Measurements from ENCODE around the gene SRGAP3.

The SRGAP3 gene

DNA sequence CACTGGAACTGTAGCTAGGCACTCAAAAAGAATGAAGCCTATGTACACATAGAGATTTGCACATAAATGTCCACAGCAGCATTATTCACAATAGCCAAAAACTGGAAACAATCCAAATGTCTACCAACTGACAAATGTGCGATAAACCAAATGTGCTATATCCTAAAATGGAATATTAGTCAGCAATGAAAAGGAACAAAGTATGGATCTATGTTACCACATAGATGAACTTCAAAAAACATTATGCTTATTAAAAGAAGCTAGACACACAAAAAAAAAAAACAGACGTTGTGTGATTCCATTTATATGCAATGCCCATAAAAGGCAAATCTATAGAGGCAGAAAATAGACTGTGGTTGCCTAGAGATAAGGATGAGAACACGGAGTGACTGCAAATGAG lies 39.7 kb downstream of the SRGAP3 start:
- H3K4me3 ChIP-seq (ENCODE audit: control insufficient read depth in 1 of 7, extremely low read depth in 1 of 7, insufficient read depth in 4 of 7, low read depth in 2 of 7, low read length in 6 of 7): no peak overlapping the region
- DNase-seq: no peak
- peaks cover 0 to 11% (median 0%) of the 10 kb centered on the region in 4 experiments for H3K4me1 ChIP-seq (ENCODE audit: control extremely low read depth in 1 of 4, control insufficient read depth in 4 of 4, insufficient read depth in 4 of 4, low read length in 3 of 4)
- ChIA-PET POLR2A (no interaction called here), CTCF (no interaction called here)
- no peaks in the 10 kb centered on the region for H3K9me3 ChIP-seq (ENCODE audit: control extremely low read depth in 1 of 5, control insufficient read depth in 4 of 5, insufficient read depth in 2 of 5, low read depth in 1 of 5, low read length in 4 of 5)
- no peaks in the 10 kb centered on the region for H3K36me3 ChIP-seq (ENCODE audit: control insufficient read depth in 4 of 4, insufficient read depth in 4 of 4, low read length in 3 of 4)
- WGBS (ENCODE audit: insufficient coverage): no CpG with 5 or more reads among the region's 3 CpGs
- H3K27ac ChIP-seq (ENCODE audit: insufficient read depth in 1 of 2, low read depth in 1 of 2, low read length in 2 of 2, poor library complexity in 1 of 2, severe bottlenecking in 2 of 2): no peak overlapping the region
- no peaks in the 10 kb centered on the region for H3K27me3 ChIP-seq (replicated peaks in 2 of 5; ENCODE audit: control insufficient read depth in 4 of 5, insufficient read depth in 5 of 5, low read length in 4 of 5)

DNA sequence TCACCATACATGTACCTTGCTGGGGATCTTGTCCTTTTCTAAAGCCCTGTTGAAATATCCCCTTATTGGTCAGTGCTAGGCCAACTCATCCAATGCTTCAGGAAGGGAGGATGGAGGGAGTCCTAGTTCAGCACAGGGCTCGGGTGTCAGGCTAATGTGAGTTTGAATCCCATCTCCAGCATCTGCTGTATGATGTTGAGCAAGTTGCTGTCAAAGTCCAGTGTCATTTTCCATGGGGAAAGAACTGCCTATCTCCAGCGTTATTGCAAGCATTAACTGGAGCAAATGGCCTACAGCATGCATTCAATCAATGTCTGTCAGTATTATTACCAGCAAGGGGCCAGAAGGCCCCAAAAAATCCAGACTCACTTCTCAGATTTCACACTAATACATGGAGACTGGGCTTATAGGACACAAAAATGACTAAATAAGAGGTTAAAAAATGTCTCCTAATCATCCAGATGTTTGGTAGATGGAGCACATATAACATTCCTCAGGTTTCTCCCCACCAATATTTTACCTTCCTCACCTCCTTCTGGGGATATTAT lies 40.8 kb downstream of the SRGAP3 start:
- CTCF ChIA-PET: no interaction called here
- POLR2A ChIA-PET: no interaction called here
- Histone ChIP-seq H3K9me3 (ENCODE audit: control extremely low read depth in 1 of 5, control insufficient read depth in 4 of 5, insufficient read depth in 2 of 5, low read depth in 1 of 5, low read length in 4 of 5) (no peaks in the 10 kb centered on the region), H3K27me3 (replicated peaks in 2 of 5; ENCODE audit: control insufficient read depth in 4 of 5, insufficient read depth in 5 of 5, low read length in 4 of 5) (no peaks in the 10 kb centered on the region), H3K27ac (ENCODE audit: insufficient read depth in 1 of 2, low read depth in 1 of 2, low read length in 2 of 2, poor library complexity in 1 of 2, severe bottlenecking in 2 of 2) (no peak overlapping the region), H3K4me1 (ENCODE audit: control extremely low read depth in 1 of 4, control insufficient read depth in 4 of 4, insufficient read depth in 4 of 4, low read length in 3 of 4) (peaks cover 0 to 9% (median 0%) of the 10 kb centered on the region in 4 experiments), H3K36me3 (ENCODE audit: control insufficient read depth in 4 of 4, insufficient read depth in 4 of 4, low read length in 3 of 4) (no peaks in the 10 kb centered on the region), H3K4me3 (ENCODE audit: control insufficient read depth in 1 of 7, extremely low read depth in 1 of 7, insufficient read depth in 4 of 7, low read depth in 2 of 7, low read length in 6 of 7) (no peak overlapping the region)
- DNase-seq: no peak
- WGBS (ENCODE audit: insufficient coverage): 83% methylated on average over 2 of the region's 2 CpGs

DNA sequence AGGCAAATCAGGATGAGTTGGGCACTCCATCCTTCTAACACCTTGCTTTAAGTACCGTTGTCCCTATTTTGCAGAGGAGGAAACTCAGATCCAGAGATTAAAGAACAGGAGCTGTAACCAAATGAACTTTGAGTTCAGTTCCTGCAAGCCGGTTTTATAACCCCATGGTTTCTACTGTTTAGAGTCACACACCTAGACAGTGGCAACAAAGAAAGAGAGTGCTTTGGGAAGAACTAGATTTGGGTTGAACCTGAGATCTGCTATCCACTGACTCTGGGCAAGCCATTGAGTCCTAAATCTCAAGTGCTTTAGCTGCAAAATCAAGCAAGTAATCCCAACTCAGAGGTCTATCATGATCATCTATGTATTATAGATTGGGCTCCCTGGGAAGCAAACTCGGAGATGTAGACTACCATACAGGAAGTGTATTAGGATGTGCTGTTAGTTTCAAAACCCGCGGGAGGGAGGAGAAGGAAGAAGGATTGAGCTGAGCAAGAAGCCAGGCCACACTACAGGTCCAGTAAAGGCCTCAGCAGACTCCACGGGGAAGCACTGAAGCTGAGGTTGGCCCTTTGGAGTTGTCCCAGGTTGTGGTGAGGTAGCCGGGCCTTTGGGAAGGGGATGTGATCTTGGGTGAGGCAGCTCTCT lies 42.2 kb downstream of the SRGAP3 start:
- Histone ChIP-seq H3K4me3 (ENCODE audit: control insufficient read depth in 1 of 7, extremely low read depth in 1 of 7, insufficient read depth in 4 of 7, low read depth in 2 of 7, low read length in 6 of 7) (no peak overlapping the region), H3K9me3 (ENCODE audit: control extremely low read depth in 1 of 5, control insufficient read depth in 4 of 5, insufficient read depth in 2 of 5, low read depth in 1 of 5, low read length in 4 of 5) (no peaks in the 10 kb centered on the region), H3K27me3 (replicated peaks in 2 of 5; ENCODE audit: control insufficient read depth in 4 of 5, insufficient read depth in 5 of 5, low read length in 4 of 5) (no peaks in the 10 kb centered on the region), H3K36me3 (ENCODE audit: control insufficient read depth in 4 of 4, insufficient read depth in 4 of 4, low read length in 3 of 4) (no peaks in the 10 kb centered on the region), H3K4me1 (ENCODE audit: control extremely low read depth in 1 of 4, control insufficient read depth in 4 of 4, insufficient read depth in 4 of 4, low read length in 3 of 4) (no peaks in the 10 kb centered on the region), H3K27ac (ENCODE audit: insufficient read depth in 1 of 2, low read depth in 1 of 2, low read length in 2 of 2, poor library complexity in 1 of 2, severe bottlenecking in 2 of 2) (no peak overlapping the region)
- 93% methylated on average over 6 of the region's 7 CpGs for WGBS (ENCODE audit: insufficient coverage)
- CTCF ChIA-PET: interaction anchor here (1.3 kb wide), 1 partner anchor 13 kb away, joined by 4 read pairs; no protein-coding TSS in a partner anchor
- no peak for DNase-seq
- POLR2A ChIA-PET: no interaction called here

DNA sequence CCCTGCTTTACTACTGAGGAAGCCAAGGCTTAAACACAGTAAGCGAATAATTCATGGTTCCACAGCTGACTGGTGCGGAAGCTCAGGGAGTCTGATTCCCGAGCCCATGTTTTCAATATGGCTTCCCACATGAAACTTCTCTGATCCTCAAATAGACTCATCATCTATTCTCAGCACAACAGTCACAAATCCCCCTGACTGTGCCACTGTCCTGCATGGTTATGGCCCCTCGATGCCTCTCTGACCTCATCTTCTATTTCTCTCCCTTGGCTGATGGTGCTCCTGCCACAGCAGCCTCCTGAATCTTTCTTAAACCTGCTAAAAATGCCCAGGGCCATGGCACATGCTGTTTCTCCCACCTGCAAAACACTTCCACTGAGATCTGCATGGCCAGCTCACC lies 43.2 kb downstream of the SRGAP3 start:
- DNase-seq: no peak
- no peaks in the 10 kb centered on the region for H3K4me1 ChIP-seq (ENCODE audit: control extremely low read depth in 1 of 4, control insufficient read depth in 4 of 4, insufficient read depth in 4 of 4, low read length in 3 of 4)
- WGBS (ENCODE audit: insufficient coverage): 100% methylated on average over 4 of the region's 4 CpGs
- POLR2A ChIA-PET: no interaction called here
- no peak overlapping the region for H3K4me3 ChIP-seq (ENCODE audit: control insufficient read depth in 1 of 7, extremely low read depth in 1 of 7, insufficient read depth in 4 of 7, low read depth in 2 of 7, low read length in 6 of 7)
- H3K27me3 ChIP-seq (replicated peaks in 2 of 5; ENCODE audit: control insufficient read depth in 4 of 5, insufficient read depth in 5 of 5, low read length in 4 of 5): no peaks in the 10 kb centered on the region
- H3K9me3 ChIP-seq (ENCODE audit: control extremely low read depth in 1 of 5, control insufficient read depth in 4 of 5, insufficient read depth in 2 of 5, low read depth in 1 of 5, low read length in 4 of 5): no peaks in the 10 kb centered on the region
- CTCF ChIA-PET: no interaction called here
- H3K36me3 ChIP-seq (ENCODE audit: control insufficient read depth in 4 of 4, insufficient read depth in 4 of 4, low read length in 3 of 4): no peaks in the 10 kb centered on the region
- no peak overlapping the region for H3K27ac ChIP-seq (ENCODE audit: insufficient read depth in 1 of 2, low read depth in 1 of 2, low read length in 2 of 2, poor library complexity in 1 of 2, severe bottlenecking in 2 of 2)

DNA sequence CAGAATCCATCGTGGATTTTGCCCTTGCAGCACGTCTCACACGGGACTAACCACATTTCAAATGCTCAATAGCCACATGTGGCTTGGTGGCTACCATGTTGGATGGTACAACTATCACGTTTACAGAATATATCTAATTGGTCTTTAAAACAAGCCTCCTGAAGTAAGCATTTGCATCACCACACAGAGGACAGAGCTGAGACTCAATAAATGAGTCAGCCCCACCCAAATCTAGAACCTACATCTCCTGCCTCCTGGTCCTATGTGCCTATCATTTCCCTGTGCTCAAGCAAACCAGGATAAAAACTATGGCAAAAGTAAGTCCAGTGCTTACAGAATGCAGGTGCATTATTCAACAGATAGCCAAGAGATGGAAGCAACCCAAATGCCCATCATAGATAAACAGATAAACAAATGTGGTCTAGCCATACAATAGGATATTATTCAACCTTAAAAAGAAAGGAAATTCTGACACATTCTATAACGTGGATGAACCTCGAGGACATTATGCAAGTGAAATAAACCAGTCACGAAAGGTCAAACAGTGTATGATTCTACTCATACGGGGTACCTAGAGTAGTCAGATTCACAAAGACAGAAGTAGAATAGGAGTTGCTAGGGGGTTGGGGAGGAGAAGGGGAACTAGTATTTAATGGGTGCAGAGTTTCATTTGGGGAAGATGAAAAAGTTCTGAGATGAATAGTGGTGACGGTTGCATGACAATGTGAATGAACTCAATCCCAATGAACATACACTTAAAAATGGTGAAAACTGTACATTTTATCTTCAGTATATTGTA lies 43.9 kb downstream of the SRGAP3 start:
- ChIA-PET CTCF (no interaction called here), POLR2A (no interaction called here)
- Histone ChIP-seq H3K9me3 (ENCODE audit: control extremely low read depth in 1 of 5, control insufficient read depth in 4 of 5, insufficient read depth in 2 of 5, low read depth in 1 of 5, low read length in 4 of 5) (no peaks in the 10 kb centered on the region), H3K4me3 (ENCODE audit: control insufficient read depth in 1 of 7, extremely low read depth in 1 of 7, insufficient read depth in 4 of 7, low read depth in 2 of 7, low read length in 6 of 7) (no peak overlapping the region), H3K27ac (ENCODE audit: insufficient read depth in 1 of 2, low read depth in 1 of 2, low read length in 2 of 2, poor library complexity in 1 of 2, severe bottlenecking in 2 of 2) (no peak overlapping the region), H3K36me3 (ENCODE audit: control insufficient read depth in 4 of 4, insufficient read depth in 4 of 4, low read length in 3 of 4) (no peaks in the 10 kb centered on the region), H3K27me3 (replicated peaks in 2 of 5; ENCODE audit: control insufficient read depth in 4 of 5, insufficient read depth in 5 of 5, low read length in 4 of 5) (no peaks in the 10 kb centered on the region), H3K4me1 (ENCODE audit: control extremely low read depth in 1 of 4, control insufficient read depth in 4 of 4, insufficient read depth in 4 of 4, low read length in 3 of 4) (no peaks in the 10 kb centered on the region)
- 97% methylated on average over 7 of the region's 9 CpGs for WGBS (ENCODE audit: insufficient coverage)
- DNase-seq: no peak

DNA sequence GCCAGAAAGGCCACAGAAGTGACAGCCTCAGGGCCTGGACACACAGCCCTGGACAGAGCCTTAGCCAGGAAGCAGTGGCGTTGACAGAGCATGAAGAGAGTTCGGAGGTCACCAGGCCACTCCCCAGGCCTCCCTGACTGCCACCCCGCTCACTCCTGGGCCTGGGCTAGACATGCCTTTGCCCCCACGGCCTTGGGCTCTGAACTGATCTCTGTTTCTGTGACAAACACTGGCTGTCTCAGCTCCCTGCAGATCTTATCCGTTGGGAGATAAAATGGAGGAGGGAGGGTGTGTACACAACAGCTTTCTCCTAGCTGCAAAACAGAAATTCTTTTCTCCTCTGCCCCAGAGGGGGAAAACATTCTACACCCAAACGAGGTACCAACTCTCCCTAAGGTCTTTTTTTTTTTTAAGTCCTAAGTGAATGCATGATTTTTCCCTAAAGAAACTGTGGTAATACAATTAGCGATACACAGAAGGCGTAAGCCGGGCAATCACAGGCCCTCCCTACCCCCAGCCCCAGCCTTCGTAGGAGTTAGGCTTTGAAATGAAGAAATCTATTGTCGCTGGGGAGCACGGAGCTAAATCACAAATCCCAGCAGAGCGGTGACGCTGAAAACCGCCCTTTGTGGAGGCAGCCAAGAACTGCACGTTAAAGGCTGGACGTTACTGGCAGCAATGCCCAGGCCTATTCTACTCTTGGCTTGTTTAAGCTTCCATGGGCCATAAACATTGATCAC lies 45.0 kb downstream of the SRGAP3 start:
- no peaks in the 10 kb centered on the region for H3K9me3 ChIP-seq (ENCODE audit: control extremely low read depth in 1 of 5, control insufficient read depth in 4 of 5, insufficient read depth in 2 of 5, low read depth in 1 of 5, low read length in 4 of 5)
- H3K27me3 ChIP-seq (replicated peaks in 2 of 5; ENCODE audit: control insufficient read depth in 4 of 5, insufficient read depth in 5 of 5, low read length in 4 of 5): no peaks in the 10 kb centered on the region
- H3K4me1 ChIP-seq (ENCODE audit: control extremely low read depth in 1 of 4, control insufficient read depth in 4 of 4, insufficient read depth in 4 of 4, low read length in 3 of 4): no peaks in the 10 kb centered on the region
- WGBS (ENCODE audit: insufficient coverage): 97% methylated on average over 13 of the region's 17 CpGs
- H3K4me3 ChIP-seq (ENCODE audit: control insufficient read depth in 1 of 7, extremely low read depth in 1 of 7, insufficient read depth in 4 of 7, low read depth in 2 of 7, low read length in 6 of 7): no peak overlapping the region
- no peaks in the 10 kb centered on the region for H3K36me3 ChIP-seq (ENCODE audit: control insufficient read depth in 4 of 4, insufficient read depth in 4 of 4, low read length in 3 of 4)
- no peak overlapping the region for H3K27ac ChIP-seq (ENCODE audit: insufficient read depth in 1 of 2, low read depth in 1 of 2, low read length in 2 of 2, poor library complexity in 1 of 2, severe bottlenecking in 2 of 2)
- CTCF ChIA-PET: no interaction called here
- POLR2A ChIA-PET: no interaction called here
- no peak for DNase-seq

DNA sequence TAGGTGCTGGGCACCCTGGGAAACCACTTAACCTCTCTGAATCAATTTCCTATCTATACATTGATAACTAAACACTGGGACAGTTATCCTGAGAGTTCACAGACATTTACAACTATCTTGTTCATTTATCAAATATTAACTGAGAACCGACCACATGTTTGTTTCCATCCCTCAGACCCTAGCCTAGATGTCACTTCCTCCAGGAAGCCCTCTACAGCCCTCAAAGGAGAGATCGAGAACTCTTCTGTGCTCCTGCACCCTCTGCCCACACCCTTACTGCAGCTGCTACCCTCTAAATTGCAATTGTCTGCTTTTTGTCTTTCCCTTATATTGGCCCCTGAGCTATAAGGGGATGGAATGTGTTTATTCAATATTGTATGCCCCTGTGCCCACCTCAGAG lies 46.1 kb downstream of the SRGAP3 start:
- CTCF ChIA-PET: no interaction called here
- 64% methylated on average over 1 of the region's 2 CpGs for WGBS (ENCODE audit: insufficient coverage)

More for the DNA sequence above, 46.1 kb downstream of the SRGAP3 start:
- POLR2A ChIA-PET: no interaction called here
- Histone ChIP-seq H3K9me3 (ENCODE audit: control extremely low read depth in 1 of 5, control insufficient read depth in 4 of 5, insufficient read depth in 2 of 5, low read depth in 1 of 5, low read length in 4 of 5) (no peaks in the 10 kb centered on the region), H3K4me3 (ENCODE audit: control insufficient read depth in 1 of 7, extremely low read depth in 1 of 7, insufficient read depth in 4 of 7, low read depth in 2 of 7, low read length in 6 of 7) (no peak overlapping the region), H3K4me1 (ENCODE audit: control extremely low read depth in 1 of 4, control insufficient read depth in 4 of 4, insufficient read depth in 4 of 4, low read length in 3 of 4) (no peaks in the 10 kb centered on the region), H3K27me3 (replicated peaks in 2 of 5; ENCODE audit: control insufficient read depth in 4 of 5, insufficient read depth in 5 of 5, low read length in 4 of 5) (no peaks in the 10 kb centered on the region), H3K36me3 (ENCODE audit: control insufficient read depth in 4 of 4, insufficient read depth in 4 of 4, low read length in 3 of 4) (no peaks in the 10 kb centered on the region), H3K27ac (ENCODE audit: insufficient read depth in 1 of 2, low read depth in 1 of 2, low read length in 2 of 2, poor library complexity in 1 of 2, severe bottlenecking in 2 of 2) (no peak overlapping the region)
- DNase-seq: no peak

Measured in common myeloid progenitor, CD34-positive (primary cell).